K562 (cell line): ENCODE measurements around the gene P2RY11. TPM values are rescaled to one million over a fixed set of nuclear protein-coding genes. Genes with fewer than 3 reads are reported as not detected.

Experiments used
- CCNT2 ChIP-seq: IDR thresholded peaks from 2 replicates; pipeline ENCODE4 v1.6.1; 2011; ENCODE audit warnings: borderline replicate concordance, low read depth, mild to moderate bottlenecking, moderate library complexity, mixed read lengths, low read length; ENCODE audit not compliant: insufficient read length; ENCODE audit errors: extremely low read depth
- ETS1 ChIP-seq: conservative IDR thresholded peaks from 2 replicates; pipeline ENCODE4 v1.6.1; 2011; ENCODE audit warnings: low read depth, mild to moderate bottlenecking, low read length; ENCODE audit not compliant: control insufficient read depth
- HDAC1 ChIP-seq, 2 experiments: fragments of 450-650 bp; IDR thresholded peaks; 2 replicates each; pipeline ENCODE4 v1.6.1; 2016 to 2017; ENCODE audit warnings: inconsistent platforms in 1 of 2, mild to moderate bottlenecking in 1 of 2, moderate library complexity in 1 of 2
- HEY1 ChIP-seq: fragments of 250-450 bp; sonication (Bioruptor Pico); IDR thresholded peaks from 2 replicates; pipeline ENCODE4 v1.5.0; 2020; ENCODE audit warnings: mild to moderate bottlenecking, moderate library complexity, borderline replicate concordance
- LARP7 ChIP-seq: fragments of 450-650 bp; IDR thresholded peaks from 2 replicates; pipeline ENCODE4 v1.6.1; 2016
- PRMT5 ChIP-seq: sonication (generic); formaldehyde crosslinking; IDR thresholded peaks from 2 replicates; pipeline ENCODE4 v1.5.0; 2020; ENCODE audit warnings: missing genetic modification reagents
- SMARCA5 ChIP-seq: fragments of 450-650 bp; IDR thresholded peaks from 2 replicates; pipeline ENCODE4 v1.6.1; 2016
- SNRNP70 ChIP-seq: fragments of 200-400 bp; formaldehyde crosslinking; optimal IDR thresholded peaks from 2 replicates; pipeline ENCODE3; 2017; ENCODE audit warnings: low read depth, low read length
- ZFP91 ChIP-seq: sonication (generic); formaldehyde crosslinking; IDR thresholded peaks from 2 replicates; pipeline ENCODE4 v1.8.0; 2022; ENCODE audit warnings: mild to moderate bottlenecking, missing genetic modification reagents
- polyA plus RNA-seq, 8 experiments: library from polyadenylated mRNA; depleted of rRNA in 4 of 8; stranded (reverse) in 5 of 8; unstranded in 3 of 8; fragments of >200 nt; fragmentation: Nextera tagmentation in 2 of 8; fragmentation: Illumina TruSeq in 1 of 8; extraction: Ambion mirVana in 2 of 8; extraction: Trizol in 1 of 8; gene quantifications; 2 replicates each; pipeline versions ENCODE4 v1.2.1 to v1.2.3, GENCODE V29; 2011 to 2014; ENCODE audit warnings: inconsistent platforms in 1 of 8, missing spikeins in 1 of 8
- total RNA-seq, 7 experiments: library from RNA; depleted of rRNA in 6 of 7; stranded (reverse); fragments of >200 nt in 6 of 7; fragmentation: Illumina TruSeq in 2 of 7; extraction: Trizol in 2 of 7; gene quantifications; 2 replicates each; pipeline versions ENCODE4 v1.2.1 to v1.2.3, GENCODE V29; 2011 to 2021; ENCODE audit warnings: low replicate concordance in 1 of 7

Gene P2RY11
- total and polyA plus RNA-seq, 9 of the 15 experiments (the other 6 are each of a cell fraction or from before 2014, with no cell fraction given), result 0.03 to 10.1 (median 1.5) TPM

GRCh38 chr19:10102787-10103236, 8.7 kb upstream of the P2RY11 start (continued):
- TF ChIP-seq ZFP91 (CRISPR knock-in tag) (no peak), PRMT5 (CRISPR knock-in tag) (no peak), HDAC1 (IDR thresholded peaks at IDR 0.05) (peak in 1 of 2 experiments; percentile 58; a peak in 1 of 4 replicates), HEY1 (CRISPR knock-in tag) (no peak), LARP7 (no peak), SNRNP70 (no peak), CCNT2 (no peak), SMARCA5 (peak; percentile 94), ETS1 (no peak)
